Pancreas (tissue), 10 donors: Measurements from ENCODE around the gene MGAT2. TPM values are rescaled to one million over a fixed set of nuclear protein-coding genes. Genes with fewer than 3 reads are reported as not detected.

Experiments used
- ATAC-seq, 4 donors: fragments of 200-7000 bp; cut with Tn5 transposase; one replicate each; pipeline versions ENCODE4 v1.8.0 to v1.9.1; 2020; ENCODE audit warnings: mild to moderate bottlenecking in 4 of 4, moderate library complexity in 4 of 4
- DNase-seq, 6 donors: peaks; one replicate each; pipeline ENCODE4 v3.0.0-alpha.2; 2020
- FAIRE-seq: peaks from 2 replicates; lab custom pipeline; 2012; peaks lifted over from hg19 to GRCh38; lab: Jason Lieb, UNC
- H3K27ac ChIP-seq, 4 donors: fragments of 200-600 bp; sonication (generic); 1 replicate in 3 of 4; 2 replicates in 1 of 4; pipeline versions ENCODE4 v1.5.0 to v1.8.0; 2020
- H3K27me3 ChIP-seq, 4 donors: fragments of 200-600 bp; one replicate each; pipeline ENCODE4 v1.8.0; 2021
- H3K36me3 ChIP-seq, 3 donors: fragments of 200-600 bp; sonication (generic) in 1 of 3; one replicate each; pipeline versions ENCODE4 v1.5.0 to v1.8.0; 2020 to 2021
- H3K4me1 ChIP-seq, 3 donors: fragments of 200-600 bp; one replicate each; pipeline ENCODE4 v1.8.0; 2021
- H3K4me3 ChIP-seq, 4 donors: fragments of 200-600 bp; sonication (generic) in 2 of 4; one replicate each; pipeline versions ENCODE4 v1.5.0 to v1.8.0; 2020 to 2021
- H3K9me3 ChIP-seq, 4 donors: fragments of 200-600 bp; one replicate each; pipeline ENCODE4 v1.8.0; 2021
- CTCF ChIP-seq, 4 donors: fragments of 200-600 bp; sonication (generic) in 3 of 4; IDR thresholded peaks; one replicate each; pipeline versions ENCODE4 v1.5.0 to v1.8.0; 2021; ENCODE audit warnings: antibody characterized with exemption in 4 of 4
- WGBS, 2 donors: extraction: QIAGEN DNeasy Blood & Tissue Kit; methylation state at CpG; one replicate each; pipeline ENCODE4 v1.1.7; 2013; 5-methylcytosine and 5-hydroxymethylcytosine counted together
- intact Hi-C, 3 donors: fragments of 100-400 bp; cut with DNase I; formaldehyde crosslinking; loops; one replicate each; pipeline versions ENCODE4 v1.11.1 to v1.14.2; 2022
- polyA plus RNA-seq, 2 donors: library from polyadenylated mRNA; stranded (reverse); fragments of 200-250 nt; gene quantifications; one replicate each; pipeline ENCODE4 v1.2.3, GENCODE V29; 2013
- total RNA-seq, 6 donors: library from RNA; stranded (reverse); fragmentation: NEBNext Ultra II Directional in 4 of 6; extraction: Animal tissue kit (Norgen Biotek cat#: 25700) in 4 of 6; gene quantifications; one replicate each; pipeline versions ENCODE4 v1.2.1 to v1.2.4, GENCODE V29; 2021 to 2023
- donor health status: healthy with polysubstance abuse.
- donor health status: DM: no; HTN: no; CAD: no; lungs with moderate emphysema.
- donor health status: DM: no; HTN: no; CAD: no.
- donor health status: control.
- donor health status: control.
- donor health status: Bipolar disorder and iron deficiency.
- donor health status: DM: yes; HTN: yes; CAD: no.
- donor health status: DM: no; HTN: no; CAD: no.
- donor health status: DM: no; HTN: no; CAD: no.
- donor health status: DM: yes; HTN: yes; CAD: no.

The MGAT2 gene
- total and polyA plus RNA-seq, 8 donors, result 8.9 to 26.7 (median 17.9) TPM

GRCh38 chr14:49623941-49624839, 3.6 kb downstream of the MGAT2 start:
- FAIRE-seq, result no peak

GRCh38 chr14:49633640-49634546, 13.3 kb downstream of the MGAT2 start:
- Histone ChIP-seq H3K4me3 (peak overlapping the region; percentile 76 to 98 (median 92)), H3K36me3 (peaks cover 0 to 3% (median 0%) of the 10 kb centered on the region in 3 donors), H3K9me3 (no peaks in the 10 kb centered on the region), H3K27me3 (no peaks in the 10 kb centered on the region), H3K27ac (peak overlapping the region; percentile 94 to 99 (median 98)), H3K4me1 (peaks cover 9 to 25% (median 17%) of the 10 kb centered on the region in 3 donors)
- TF ChIP-seq CTCF (IDR thresholded peaks at IDR 0.05), result peak; percentile 66 to 74 (median 72)
- peak; percentile 93 to 97 (median 96) for DNase-seq
- intact Hi-C loops, result loop anchor here in 1 of 3 donors (5.0 kb wide), 1 partner anchor 133 kb away; the partner anchor contains the start of gene KLHDC2
- WGBS, 2 donors, result 0% methylated on average over 85 to 101 of the region's 101 CpGs
- FAIRE-seq, result no peak
- peak; percentile 86 to 96 (median 88) for ATAC-seq

More at GRCh38 chr14:49623941-49624839, 3.6 kb downstream of the MGAT2 start:
- Histone ChIP-seq H3K27me3 (no peaks in the 10 kb centered on the region), H3K36me3 (no peaks in the 10 kb centered on the region), H3K27ac (peak overlapping the region in 1 of 4 donors; percentile 1), H3K4me1 (peaks cover 4 to 23% (median 18%) of the 10 kb centered on the region in 3 donors), H3K9me3 (no peaks in the 10 kb centered on the region), H3K4me3 (peak overlapping the region in 2 of 4 donors; percentile 60 to 82)
- ATAC-seq (no peak), DNase-seq (no peak)
- intact Hi-C loops, result no loop called here
- no peak for TF ChIP-seq CTCF (IDR thresholded peaks at IDR 0.05)
- WGBS, 2 donors, result 41 to 42% methylated on average over 6 of the region's 6 CpGs

GRCh38 chr14:49634547-49635334, 14.1 kb downstream of the MGAT2 start, which contains the start of gene DNAAF2:
DNAAF2 (minus strand) TSS chr14:49635244; CDS start chr14:49635149, 95 bp downstream.
- Histone ChIP-seq H3K4me3 (peak within 1 kb of the TSS; percentile 76 to 98 (median 92)), H3K4me1 (peaks cover 9 to 25% (median 18%) of the 10 kb centered on the region in 3 donors), H3K9me3 (no peaks in the 10 kb centered on the region), H3K27me3 (no peaks in the 10 kb centered on the region), H3K27ac (peak within 1 kb of the TSS; percentile 94 to 99 (median 98)), H3K36me3 (peaks cover 0 to 5% (median 0%) of the 10 kb centered on the region in 3 donors)
- FAIRE-seq, result no peak
- DNase-seq, result peak; percentile 76 to 87 (median 78)
- intact Hi-C loops, result loop anchor here in 1 of 3 donors (5.0 kb wide), 1 partner anchor 133 kb away; the partner anchor contains the start of gene KLHDC2
- no peak for TF ChIP-seq CTCF (IDR thresholded peaks at IDR 0.05)
- peak; percentile 59 to 73 (median 68) for ATAC-seq
- whole genome bisulfite sequencing, 2 donors, result 0 to 1% methylated on average over 72 to 80 of the region's 80 CpGs

GRCh38 chr14:49636866-49637265, 16.3 kb downstream of the MGAT2 start:
- H3K4me1 ChIP-seq, result peaks cover 27 to 39% (median 32%) of the 10 kb centered on the region in 3 donors
- ATAC-seq, result no peak
- 44 to 86% methylated on average over 1 of the region's 1 CpG for WGBS, 2 donors
- no peaks in the 10 kb centered on the region for H3K27me3 ChIP-seq
- no peak overlapping the region for H3K27ac ChIP-seq
- no peak for DNase-seq
- no peak overlapping the region for H3K4me3 ChIP-seq
- TF ChIP-seq CTCF (IDR thresholded peaks at IDR 0.05), result no peak
- H3K9me3 ChIP-seq, result no peaks in the 10 kb centered on the region
- peaks cover 0 to 5% (median 0%) of the 10 kb centered on the region in 3 donors for H3K36me3 ChIP-seq
- no peak for FAIRE-seq
- intact Hi-C loops, result no loop called here
